IPS-NIHi7 (cell line): ENCODE results near the gene TSPAN12.

Experiments
- DNase-seq: peaks from one replicate; pipeline ENCODE4 v3.0.0; 2012; ENCODE audit warnings: mixed read lengths; ENCODE audit errors: extremely low spot score

Gene TSPAN12

GRCh38 chr7:120843109-120843508 is 14.8 kb downstream of the TSPAN12 start:
- DNase-seq, result no peak

- peak; percentile 20 for DNase-seq
These were observed 15.8 kb downstream of the TSPAN12 start for GRCh38 chr7:120842121-120842621.

GRCh38 chr7:120841608-120842007 is 16.3 kb downstream of the TSPAN12 start:
- DNase-seq, result no peak

- DNase-seq, result no peak
These were observed 19.7 kb downstream of the TSPAN12 start for GRCh38 chr7:120838281-120838682.

GRCh38 chr7:120837599-120837998 is 20.3 kb downstream of the TSPAN12 start:
- no peak for DNase-seq

- DNase-seq, result no peak
These were observed 21.3 kb downstream of the TSPAN12 start for GRCh38 chr7:120836556-120837115.

- no peak for DNase-seq
These were observed 23.2 kb downstream of the TSPAN12 start for GRCh38 chr7:120834726-120835125.

- no peak for DNase-seq
These were observed 24.4 kb downstream of the TSPAN12 start for GRCh38 chr7:120833546-120833945.

GRCh38 chr7:120832803-120833202 is 25.1 kb downstream of the TSPAN12 start:
- no peak for DNase-seq

- DNase-seq, result no peak
These were observed 26.7 kb downstream of the TSPAN12 start for GRCh38 chr7:120831260-120831659.

GRCh38 chr7:120829487-120829886 is 28.5 kb downstream of the TSPAN12 start:
- no peak for DNase-seq

GRCh38 chr7:120828528-120828927 is 29.4 kb downstream of the TSPAN12 start:
- DNase-seq, result no peak

GRCh38 chr7:120827371-120828118 is 30.4 kb downstream of the TSPAN12 start:
- no peak for DNase-seq

GRCh38 chr7:120825576-120825975 is 32.4 kb downstream of the TSPAN12 start:
- DNase-seq, result no peak

GRCh38 chr7:120825152-120825551 is 32.8 kb downstream of the TSPAN12 start:
- no peak for DNase-seq

- no peak for DNase-seq
These were observed 38.1 kb downstream of the TSPAN12 start for GRCh38 chr7:120819861-120820260.

- no peak for DNase-seq
These were observed 40.1 kb downstream of the TSPAN12 start for GRCh38 chr7:120817851-120818250.

- no peak for DNase-seq
These were observed 43.5 kb downstream of the TSPAN12 start for GRCh38 chr7:120814253-120814939.

GRCh38 chr7:120813546-120814252 is 44.2 kb downstream of the TSPAN12 start:
- DNase-seq, result no peak

- no peak for DNase-seq
These were observed 44.9 kb downstream of the TSPAN12 start for GRCh38 chr7:120813089-120813488.

- DNase-seq, result no peak
These were observed 48.7 kb downstream of the TSPAN12 start for GRCh38 chr7:120809260-120809659.

- no peak for DNase-seq
These were observed 50.6 kb downstream of the TSPAN12 start for GRCh38 chr7:120807390-120807789.
